GM18517 (cell line): Measurements from ENCODE around the gene LCN15.
"Not testable (repeated sequence)": the region's sequence is repeated elsewhere in the genome, so short reads cannot be mapped to it uniquely, and the experiment has no call there.

Source experiments
- ATAC-seq: cut with Tn5 transposase; IDR thresholded peaks from one replicate; pipeline ENCODE4 v1.9.1; 2021; ENCODE audit warnings: mild to moderate bottlenecking, moderate library complexity; ENCODE audit not compliant: unreplicated experiment

LCN15 gene

DNA sequence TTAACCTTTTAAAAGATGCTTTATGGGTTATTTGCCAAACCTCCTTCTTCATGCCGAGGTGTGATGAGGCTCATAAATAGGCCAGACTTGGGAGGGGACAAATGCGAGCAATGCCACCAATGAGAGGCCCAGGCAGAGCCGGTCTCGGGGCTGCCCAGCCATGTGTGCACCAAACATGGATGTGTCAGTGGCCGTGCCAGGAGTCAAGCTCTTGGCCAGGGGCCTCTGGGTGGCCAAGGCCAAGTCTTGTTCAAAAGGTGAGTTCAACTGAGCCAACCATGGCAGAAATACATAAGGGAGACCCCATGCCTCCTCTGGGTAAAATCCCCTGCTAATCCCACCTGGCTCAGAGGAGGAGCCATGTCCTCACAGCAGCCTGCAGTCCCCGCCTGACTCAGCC, 10.9 kb upstream of the LCN15 start:
- ATAC-seq = no peak

DNA sequence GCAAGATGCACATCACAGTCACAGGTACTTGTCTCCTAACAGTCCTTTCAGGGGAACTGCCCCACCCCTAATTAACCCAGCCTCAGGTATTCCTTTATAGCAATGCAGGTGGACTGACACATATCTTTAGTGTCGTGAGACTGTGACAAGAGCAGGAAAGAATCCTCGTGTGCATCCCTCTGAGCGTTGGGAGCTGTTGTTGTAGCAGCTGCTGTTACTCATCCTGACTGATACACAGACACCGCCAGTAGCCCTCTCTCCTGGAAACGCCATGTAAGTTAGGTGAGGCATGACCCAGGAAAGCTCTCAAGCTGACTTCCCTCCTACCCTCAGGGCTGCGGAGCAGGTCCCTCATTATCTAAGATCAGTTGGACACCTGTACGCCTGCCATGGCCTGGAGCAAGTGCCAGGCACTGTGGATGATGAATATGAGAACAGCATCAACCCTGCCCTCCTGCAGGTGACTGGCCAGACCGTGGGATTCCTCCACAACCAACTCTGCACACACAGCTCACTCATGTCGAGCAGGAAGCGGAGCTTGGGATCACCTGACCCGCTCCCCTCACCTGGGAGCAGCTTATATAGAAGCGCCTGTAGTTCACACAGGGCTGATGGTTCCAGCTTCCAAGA, 10.2 kb upstream of the LCN15 start:
- ATAC-seq = no peak

DNA sequence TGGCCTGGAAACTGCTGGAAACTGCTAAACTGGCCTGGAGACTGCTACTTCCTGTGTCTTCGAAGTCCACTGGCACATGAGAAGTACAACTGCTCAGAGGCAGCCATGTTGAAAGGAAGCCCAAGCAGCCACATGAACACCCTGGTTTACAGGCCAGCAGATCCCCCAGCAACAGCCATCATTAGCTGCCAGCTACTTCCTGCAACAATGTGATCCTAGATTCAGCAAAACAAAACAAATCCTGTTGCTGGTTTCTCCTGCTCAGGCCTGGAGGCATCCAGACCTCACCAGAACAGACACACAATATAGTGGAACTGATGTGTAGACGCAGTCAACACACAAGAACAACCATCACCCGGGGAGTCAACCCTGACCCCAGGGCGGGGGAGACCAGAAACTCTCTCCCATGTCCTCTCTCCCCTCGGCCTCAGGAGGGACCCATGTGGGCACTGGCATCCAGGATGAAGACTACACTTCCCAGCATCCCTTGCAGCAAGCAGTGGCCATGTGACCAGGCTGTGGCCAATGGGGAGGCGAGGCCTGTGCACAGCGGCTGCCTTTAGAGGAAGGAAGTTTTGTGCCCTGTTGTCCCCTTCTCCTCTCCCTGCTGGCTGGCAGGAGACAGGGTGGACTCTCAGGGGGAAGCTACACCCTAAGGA, 9.2 kb upstream of the LCN15 start:
- no peak for ATAC-seq

DNA sequence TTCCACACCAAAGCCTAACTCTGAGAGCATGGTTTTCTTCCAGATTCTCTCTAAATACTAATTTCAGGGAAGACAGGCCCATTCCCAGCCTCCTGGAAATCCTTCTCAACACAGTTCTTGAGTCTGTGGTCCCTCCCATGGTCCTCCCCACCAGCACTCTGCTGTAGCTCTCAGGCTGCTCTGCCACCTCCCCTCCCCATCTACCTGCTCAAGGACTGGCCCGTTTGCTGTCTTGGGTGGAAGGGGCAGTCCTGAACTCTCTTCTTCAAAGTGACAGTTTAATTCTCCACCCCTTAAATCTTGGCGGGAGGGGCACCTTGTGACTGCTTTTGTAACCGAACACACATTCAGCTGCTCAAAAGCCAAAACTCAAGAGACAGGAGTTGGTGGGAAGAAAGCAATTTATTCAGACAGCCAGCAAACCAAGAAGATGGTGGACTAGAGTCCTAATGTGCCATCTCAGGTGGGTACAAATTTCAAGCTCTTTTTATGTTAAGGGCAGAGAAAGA, 7.6 kb upstream of the LCN15 start:
- ATAC-seq = no peak

DNA sequence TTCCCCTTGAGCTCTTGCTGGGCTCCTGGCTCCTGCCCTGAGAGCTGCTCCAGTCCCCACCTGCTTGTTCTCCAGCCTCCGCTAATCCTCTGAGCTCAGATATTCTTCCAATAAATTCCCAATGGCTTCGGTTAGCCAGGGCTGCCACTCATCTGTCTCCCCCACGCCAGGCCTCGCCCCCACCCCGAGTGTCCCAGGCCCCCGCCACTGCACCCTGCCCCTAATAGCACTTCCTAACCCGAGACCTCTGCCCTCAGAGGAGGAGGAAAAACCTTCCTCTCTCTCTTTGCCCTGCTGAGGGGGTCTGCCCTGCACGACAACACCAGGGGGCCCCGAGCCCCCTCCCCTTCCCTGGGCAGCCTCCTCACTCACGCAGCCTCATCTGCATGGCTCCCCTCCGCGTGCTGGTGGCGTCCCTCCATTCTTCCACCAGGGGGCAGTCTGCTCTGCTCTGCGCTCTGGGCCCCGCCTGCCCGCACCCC, 5.4 kb upstream of the LCN15 start:
- no peak for ATAC-seq

DNA sequence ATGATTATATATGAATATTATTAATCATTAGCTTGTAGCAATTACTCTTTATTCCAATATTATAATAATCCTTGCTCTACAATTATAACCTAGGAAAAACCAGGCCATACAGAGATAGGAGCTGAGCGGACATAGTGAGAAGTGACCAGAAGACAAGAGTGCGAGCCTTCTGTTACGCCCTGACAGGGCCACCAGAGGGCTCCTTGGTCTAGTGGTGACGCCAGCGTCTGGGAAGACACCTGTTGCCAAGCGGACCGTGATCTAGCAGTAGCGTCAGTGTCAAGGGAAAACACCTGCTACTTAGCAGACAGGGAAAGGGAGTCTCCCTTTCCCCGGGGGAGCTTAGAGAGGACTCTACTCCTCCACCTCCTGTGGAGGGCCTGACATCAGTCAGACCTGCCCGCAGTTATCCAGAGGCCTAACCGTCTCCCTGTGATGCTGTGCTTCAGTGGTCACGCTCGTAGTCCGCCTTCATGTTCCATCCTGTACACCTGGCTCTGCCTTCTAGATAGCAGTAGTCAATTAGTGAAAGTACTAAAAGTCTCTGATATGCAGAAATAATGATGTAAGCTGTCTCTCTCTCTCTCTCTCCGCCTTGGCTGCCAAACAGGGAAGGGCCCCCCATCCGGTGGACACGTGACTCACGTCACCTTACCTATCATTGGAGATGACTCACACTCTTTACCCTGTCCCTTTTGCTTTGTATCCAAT, 2.2 kb upstream of the LCN15 start:
- not testable (repeated sequence) for ATAC-seq

DNA sequence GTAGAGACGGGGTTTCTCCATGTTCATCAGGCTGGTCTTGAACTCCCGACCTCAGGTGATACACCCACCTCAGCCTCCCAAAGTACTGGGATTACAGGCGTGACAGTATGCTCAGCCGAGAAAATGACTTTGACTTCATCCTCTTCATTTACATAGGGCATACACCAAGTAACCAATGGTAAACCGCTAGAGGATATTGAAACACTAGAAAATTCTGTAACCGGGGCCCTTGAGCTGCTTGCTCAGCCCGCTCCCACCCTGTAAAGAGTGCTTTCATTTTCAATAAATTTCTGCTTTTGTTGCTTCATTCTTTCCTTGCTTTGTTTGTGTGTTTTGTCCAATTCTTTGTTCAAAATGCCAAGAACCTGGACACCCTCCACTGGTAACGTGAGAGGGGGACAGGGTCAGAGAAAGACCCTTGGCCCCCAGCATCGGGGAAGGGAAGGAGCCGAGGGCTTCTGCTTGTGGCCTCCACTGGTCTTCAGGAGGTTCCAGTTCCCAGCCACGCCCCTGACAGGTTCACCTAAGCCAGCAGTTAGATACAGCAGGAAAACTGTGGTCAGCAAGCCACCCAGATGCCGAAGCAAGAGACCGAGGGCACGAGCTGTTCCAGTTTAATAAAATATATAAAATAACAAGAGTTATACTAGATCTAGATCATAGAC, 1.6 kb upstream of the LCN15 start:
- peak; percentile 81 for ATAC-seq

DNA sequence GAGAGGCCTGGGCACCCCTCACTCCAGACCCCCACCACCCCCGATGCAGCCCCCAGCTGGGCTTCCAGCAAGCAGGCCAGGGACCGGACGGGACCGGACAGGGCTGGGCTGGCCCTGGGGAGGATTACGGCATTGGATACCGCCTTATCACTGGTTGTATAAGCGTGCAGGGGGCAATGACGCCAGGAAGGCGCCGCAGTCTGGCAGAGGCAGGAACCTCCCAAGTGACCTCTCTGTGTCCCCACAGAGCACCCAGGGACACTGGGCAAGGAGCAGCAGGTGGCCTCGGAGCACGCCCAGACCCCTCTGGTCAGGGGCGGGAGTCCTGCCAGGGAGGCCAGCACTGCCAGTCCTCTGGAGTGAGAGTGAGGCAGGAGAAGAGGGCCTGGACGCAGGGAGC, 723 bp upstream of the LCN15 start:
- no peak for ATAC-seq

DNA sequence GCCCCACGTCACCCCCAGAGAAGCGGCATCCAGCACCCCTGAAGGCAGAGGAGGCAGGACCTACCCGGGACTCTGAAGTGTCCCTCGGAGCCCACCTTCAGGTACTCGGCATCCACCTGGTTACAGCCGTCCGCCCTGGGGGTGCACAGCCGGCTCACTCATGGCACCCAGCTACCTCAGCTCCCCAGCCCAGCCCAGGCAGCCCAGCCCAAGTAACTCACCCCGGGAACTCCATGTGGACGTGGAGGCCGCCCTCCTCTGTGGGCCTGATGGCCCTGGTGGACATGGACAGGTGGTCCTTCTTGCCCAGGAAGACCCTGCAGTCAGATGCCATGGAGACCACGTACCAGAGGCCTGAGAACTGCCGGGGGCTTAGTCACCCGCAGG, 676 bp downstream of the LCN15 start:
- no peak for ATAC-seq

DNA sequence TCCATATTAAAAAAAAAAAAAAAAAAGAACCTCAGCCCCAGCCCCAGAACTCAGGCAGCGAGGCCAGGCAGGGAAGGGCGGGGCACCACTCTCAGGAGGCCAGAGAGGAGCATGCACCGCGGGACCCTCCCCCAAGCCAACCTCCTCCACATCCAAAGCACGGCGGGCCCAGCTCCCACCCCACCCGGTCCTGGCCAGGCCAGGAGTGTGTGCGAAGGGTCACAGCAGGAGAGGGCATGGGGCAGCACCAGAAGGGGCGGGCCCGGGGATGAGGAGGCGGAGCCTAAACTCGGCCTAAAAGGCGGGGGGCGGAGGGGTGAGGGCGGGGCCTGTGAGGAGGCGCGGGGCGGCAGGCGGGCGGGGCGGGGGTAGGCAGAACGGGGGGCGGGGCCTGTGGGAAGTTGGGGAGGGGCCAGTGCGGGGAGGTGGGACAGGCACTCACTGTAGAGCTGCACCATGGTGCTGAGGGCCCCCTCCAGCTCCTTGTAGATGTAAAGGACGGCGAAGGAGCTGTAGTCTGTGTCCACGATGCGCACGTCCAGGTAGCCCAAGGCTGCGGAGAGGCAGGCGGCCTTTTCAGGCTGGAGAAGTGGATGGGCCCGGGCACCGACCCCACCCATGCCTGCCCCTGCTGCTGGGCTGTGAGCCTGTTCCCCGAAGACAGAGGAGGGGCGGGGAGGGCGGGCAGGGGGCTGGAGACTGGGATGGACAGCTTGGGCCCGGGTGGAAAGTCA, 1.2 kb downstream of the LCN15 start:
- no peak for ATAC-seq

DNA sequence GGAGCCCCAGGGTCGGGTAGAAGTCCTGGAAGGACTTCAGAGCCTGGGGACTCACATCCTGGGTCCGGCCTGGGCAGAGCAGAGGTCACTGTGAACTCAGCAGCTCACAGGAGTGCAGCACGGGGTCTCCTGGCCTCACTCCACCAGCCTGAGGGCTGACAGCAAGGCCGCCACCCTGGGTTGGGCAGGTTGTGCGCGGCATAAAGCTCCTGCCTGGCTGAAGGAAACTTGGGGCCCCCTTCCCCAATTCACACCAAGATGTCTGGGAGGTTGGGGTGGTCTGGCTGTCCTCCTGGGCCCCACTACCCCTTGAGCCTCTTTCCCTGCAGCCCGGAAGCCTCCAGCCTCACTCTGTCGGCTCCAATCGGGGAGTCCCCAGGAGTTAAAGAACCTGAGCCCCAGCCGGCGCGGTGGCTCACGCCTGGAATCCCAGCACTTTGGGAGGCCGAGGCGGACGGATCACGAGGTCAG, 2.1 kb downstream of the LCN15 start:
- no peak for ATAC-seq

DNA sequence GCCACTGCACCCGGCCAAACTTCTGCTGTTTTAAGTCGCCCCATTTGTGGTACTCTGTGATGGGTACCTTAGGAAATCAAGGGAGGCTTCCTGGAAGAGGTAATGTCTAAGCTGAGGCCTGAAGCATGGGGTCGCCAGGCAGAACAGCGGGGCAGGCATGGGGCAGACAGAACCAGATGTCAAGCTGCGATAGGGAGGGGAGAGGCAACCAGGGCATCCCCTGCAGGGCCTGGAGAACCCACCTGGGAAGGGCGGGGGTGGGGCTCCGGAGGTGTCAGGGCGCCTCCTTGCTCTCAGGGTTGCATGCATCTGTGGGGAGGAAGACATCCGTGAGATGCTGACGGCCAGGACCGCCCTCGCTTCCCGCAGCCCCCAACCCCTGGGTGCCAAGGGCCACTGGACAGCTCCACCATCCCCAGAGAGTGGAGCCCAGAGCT, 2.8 kb downstream of the LCN15 start:
- no peak for ATAC-seq

DNA sequence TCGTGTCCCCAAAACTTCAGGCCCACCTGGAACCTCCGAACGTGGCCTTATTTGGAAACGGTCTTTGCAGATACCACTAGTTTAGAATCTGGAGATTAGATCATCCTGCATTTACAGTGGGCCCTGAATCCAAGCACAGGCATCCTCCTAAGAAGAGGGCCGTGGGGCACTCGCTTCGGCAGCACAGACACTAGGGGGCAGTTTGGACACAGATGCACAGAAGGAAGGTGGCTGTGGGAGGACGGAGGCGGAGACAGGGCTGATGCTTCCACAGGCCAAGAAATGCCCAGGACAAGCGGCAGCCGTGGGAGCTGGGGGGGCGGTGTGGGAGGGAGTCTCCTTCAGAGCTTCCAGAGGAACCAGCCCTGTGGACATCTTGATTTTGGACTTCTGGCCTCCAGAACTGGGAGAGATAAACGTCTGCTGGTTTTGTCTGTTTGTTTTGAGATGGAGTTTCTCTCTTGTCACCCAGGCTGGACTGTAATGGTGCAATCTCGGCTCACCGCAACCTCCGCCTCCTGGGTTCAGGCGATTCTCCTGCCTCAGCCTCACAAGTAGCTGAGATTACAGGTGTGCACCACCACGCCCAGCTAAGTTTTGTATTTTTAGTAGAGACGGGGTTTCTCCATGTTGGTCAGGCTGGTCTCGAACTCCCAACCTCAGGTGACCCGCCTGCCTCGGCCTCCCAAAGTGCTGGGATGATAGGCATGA, 3.3 kb downstream of the LCN15 start:
- not testable (repeated sequence) for ATAC-seq

DNA sequence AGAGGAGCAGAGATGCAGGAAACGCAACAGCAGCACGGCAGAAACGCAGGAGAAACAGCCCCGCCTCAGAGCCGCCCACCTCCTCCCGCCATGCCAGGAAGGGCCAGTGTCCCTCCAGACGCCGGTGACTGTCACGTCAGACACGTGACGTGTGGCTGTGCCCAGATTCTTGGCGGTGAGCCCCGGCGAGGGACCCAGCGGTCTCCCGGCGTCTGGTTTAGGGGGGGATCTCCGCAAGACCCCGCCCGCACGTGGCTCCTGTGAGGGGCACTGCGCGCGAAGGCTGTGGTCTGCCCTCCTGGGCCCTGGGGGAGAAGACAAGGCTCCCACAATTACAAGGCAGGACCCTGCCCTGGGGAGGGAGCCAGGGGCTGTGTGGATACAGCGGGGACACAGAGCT, 3.9 kb downstream of the LCN15 start:
- no peak for ATAC-seq

DNA sequence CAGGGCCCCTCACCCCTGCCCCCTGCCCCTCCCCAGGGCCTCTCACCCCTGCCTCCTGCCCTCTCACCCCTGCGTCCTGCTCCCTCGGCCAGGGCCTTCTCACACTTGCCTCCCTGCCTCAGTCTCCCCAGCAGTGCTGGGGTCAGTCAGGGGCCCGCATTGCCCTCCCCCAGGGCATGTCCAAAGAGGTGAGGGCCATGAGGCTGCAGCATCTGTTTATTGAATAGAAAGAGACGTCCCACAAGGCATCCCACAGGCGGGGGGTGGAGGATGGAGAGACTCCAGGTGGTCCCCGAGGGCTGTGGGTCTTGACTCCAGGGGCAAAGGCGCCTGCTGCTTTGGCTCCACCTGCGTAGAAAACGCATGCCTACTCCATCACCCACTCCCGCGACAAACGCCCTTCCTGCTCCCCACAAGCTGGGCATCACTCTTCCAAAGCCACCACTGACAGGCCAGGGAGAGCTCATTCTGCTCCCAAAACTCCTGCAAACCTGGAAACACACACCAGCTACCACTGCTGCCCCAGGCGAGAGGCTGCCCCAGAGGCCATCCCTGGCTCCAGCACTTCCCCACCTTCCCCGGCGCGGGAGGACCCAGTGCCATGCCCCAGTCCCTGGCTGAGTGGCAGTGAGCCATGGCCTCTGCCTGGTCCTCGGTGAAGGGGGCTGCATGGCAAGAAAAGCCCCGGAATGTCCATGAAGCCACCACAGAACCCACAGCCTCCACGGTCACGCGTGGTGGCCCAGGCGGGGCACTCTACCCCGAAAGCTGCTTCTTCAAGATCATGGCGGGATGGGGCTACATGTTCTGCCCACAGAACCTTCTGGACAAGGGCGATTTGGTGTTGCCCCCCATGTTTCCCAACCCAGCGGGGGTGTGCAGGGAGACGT, 4.6 kb downstream of the LCN15 start:
- no peak for ATAC-seq

DNA sequence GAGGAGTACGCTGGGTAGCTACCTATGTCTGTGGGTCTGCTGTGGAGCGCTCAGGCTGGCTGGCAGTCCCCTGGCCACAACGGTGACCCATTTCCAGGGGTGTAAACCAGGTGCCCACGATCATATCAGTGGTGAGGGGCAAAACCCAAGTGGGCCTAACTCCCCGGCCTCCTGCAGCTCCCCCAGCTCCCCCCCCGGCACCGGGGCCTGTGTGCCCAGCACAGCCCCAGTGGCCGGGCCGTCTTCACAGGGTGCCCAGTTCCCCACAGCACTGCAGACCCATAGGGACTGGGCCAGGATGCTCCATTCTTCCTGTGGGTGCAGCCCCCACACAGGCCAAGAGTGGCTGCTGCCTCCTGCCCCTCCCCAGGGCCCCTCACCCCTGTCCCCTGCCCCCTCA, 5.3 kb downstream of the LCN15 start:
- ATAC-seq = no peak

DNA sequence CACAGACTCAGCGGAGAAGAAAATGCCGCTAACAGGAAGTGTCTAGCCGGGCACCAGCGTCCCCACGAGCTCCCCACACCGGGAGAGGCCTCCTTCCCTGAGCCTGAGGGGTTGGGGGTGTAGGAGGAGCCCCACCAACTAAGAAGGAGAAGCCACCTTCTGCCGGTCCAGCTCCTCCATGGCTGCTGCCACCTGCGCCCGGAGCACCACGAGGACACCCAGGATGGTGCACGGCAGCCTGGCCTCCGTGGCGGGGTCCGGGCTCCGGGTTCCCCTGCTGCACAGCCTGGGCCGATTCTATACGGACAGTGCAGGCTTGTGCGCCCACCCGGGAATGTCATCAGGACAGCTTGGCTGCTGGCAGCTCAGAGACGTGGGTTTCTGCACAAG, 6.6 kb downstream of the LCN15 start:
- no peak for ATAC-seq

DNA sequence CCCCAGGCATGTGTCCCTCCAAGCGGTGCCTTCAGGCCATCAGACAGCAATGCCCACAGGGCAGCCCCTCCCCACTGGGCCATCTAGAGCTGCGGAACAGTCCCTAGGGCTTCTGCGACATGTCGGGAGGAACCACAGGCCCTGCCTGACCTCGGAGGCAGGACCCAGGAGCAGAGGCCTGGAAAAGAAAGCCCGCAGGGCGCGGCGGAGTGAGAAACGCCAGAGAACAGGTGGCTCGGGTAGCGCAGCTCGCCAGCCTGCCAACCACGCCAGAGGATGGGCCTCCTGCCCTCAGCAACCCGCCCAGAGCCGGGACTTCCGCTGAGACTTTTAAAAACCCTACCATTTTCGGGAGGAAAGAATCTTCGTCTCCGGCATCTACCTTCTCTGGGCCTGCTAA, 7.0 kb downstream of the LCN15 start:
- ATAC-seq = no peak

DNA sequence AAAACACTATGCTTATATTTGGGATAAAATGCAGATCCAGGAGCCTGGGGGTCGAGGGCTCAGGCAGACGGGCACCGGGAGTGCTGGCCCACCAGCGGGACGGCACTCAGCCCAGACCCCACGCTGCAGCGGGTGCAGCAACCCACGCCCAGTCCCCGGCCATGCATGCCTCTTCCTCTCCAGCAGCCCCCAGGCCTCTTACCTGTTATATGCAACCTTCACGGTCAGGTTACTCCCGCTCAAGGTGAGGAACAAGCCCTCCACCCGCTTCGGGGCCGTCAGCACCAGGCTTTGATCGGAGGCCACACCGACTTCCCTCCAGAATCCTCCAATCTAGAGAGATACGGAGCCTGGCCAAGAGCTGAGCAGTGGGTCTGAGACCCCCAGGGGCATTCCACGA, 7.5 kb downstream of the LCN15 start:
- ATAC-seq = no peak
